IPS DF 6.9 (cell line): ENCODE measurements around the gene MCU.

ENCODE experiments used
- DNase-seq: peaks from one replicate; pipeline ENCODE4 v3.0.0-alpha.2; 2013; ENCODE audit warnings: low read depth, low spot score
- H3K27ac ChIP-seq: one replicate; pipeline ENCODE4 v1.5.1; 2013; ENCODE audit warnings: low read length, control low read depth
- H3K27me3 ChIP-seq: 2 replicates; pipeline ENCODE4 v1.6.1; 2013; ENCODE audit warnings: mild to moderate bottlenecking, low read length; ENCODE audit not compliant: control insufficient read depth, insufficient read depth
- H3K36me3 ChIP-seq: 2 replicates; pipeline ENCODE4 v1.6.1; 2013; ENCODE audit warnings: low read length; ENCODE audit not compliant: control insufficient read depth, insufficient read depth
- H3K4me1 ChIP-seq: 2 replicates; pipeline ENCODE4 v1.6.1; 2013; ENCODE audit warnings: low read length; ENCODE audit not compliant: control insufficient read depth, insufficient read depth
- H3K4me3 ChIP-seq: 2 replicates; pipeline ENCODE4 v1.5.1; 2013; ENCODE audit warnings: mild to moderate bottlenecking, low read length
- H3K9me3 ChIP-seq: 2 replicates; pipeline ENCODE4 v1.6.1; 2013; ENCODE audit warnings: low read length, inconsistent platforms; ENCODE audit not compliant: control insufficient read depth, insufficient read depth
- WGBS: extraction: QIAGEN DNeasy Blood & Tissue Kit; methylation state at CpG from one replicate; pipeline ENCODE4 v1.1.7; 2013; ENCODE audit warnings: mixed read lengths, missing lambda C conversion rate; ENCODE audit not compliant: insufficient read length, insufficient coverage; 5-methylcytosine and 5-hydroxymethylcytosine counted together

MCU gene

GRCh38 chr10:72930276-72930675, 238.3 kb downstream of the MCU start:
- H3K4me1 ChIP-seq: no peaks in the 10 kb centered on the region
- no peak overlapping the region for H3K4me3 ChIP-seq
- DNase-seq: no peak
- no peaks in the 10 kb centered on the region for H3K27me3 ChIP-seq
- no CpG with 5 or more reads among the region's 2 CpGs for WGBS
- H3K9me3 ChIP-seq: no peaks in the 10 kb centered on the region
- H3K36me3 ChIP-seq: no peaks in the 10 kb centered on the region
- H3K27ac ChIP-seq: no peak overlapping the region

- DNase-seq: no peak
- Histone ChIP-seq H3K27ac (no peak overlapping the region), H3K9me3 (no peaks in the 10 kb centered on the region), H3K27me3 (no peaks in the 10 kb centered on the region), H3K36me3 (no peaks in the 10 kb centered on the region), H3K4me3 (no peak overlapping the region), H3K4me1 (no peaks in the 10 kb centered on the region)
- no CpG with 5 or more reads among the region's 20 CpGs for whole genome bisulfite sequencing
Observed at GRCh38 chr10:72932259-72933015, 240.5 kb downstream of the MCU start.

- Histone ChIP-seq H3K36me3 (no peaks in the 10 kb centered on the region), H3K4me1 (no peaks in the 10 kb centered on the region), H3K4me3 (no peak overlapping the region), H3K27me3 (no peaks in the 10 kb centered on the region), H3K9me3 (no peaks in the 10 kb centered on the region), H3K27ac (no peak overlapping the region)
- WGBS: no CpG with 5 or more reads among the region's 6 CpGs
- no peak for DNase-seq
Observed at GRCh38 chr10:72935361-72935760, 243.4 kb downstream of the MCU start.
